OCI-LY1 (cell line): ENCODE data around the gene HLA-A.

Experiments
- H2AFZ ChIP-seq: fragments of 200-600 bp; sonication (generic), shearing (Covaris generic); 2 replicates; pipeline ENCODE4 v1.6.0; 2014; ENCODE audit warnings: antibody characterized with exemption, mild to moderate bottlenecking, low read length
- H3F3A ChIP-seq: fragments of 200-600 bp; sonication (generic), shearing (Covaris generic); 2 replicates; pipeline ENCODE4 v1.6.0; 2014; ENCODE audit warnings: mild to moderate bottlenecking, antibody characterized with exemption, low read length, moderate library complexity; ENCODE audit not compliant: insufficient read depth
- H3K27ac ChIP-seq: fragments of 200-600 bp; sonication (generic); 2 replicates; pipeline ENCODE4 v1.5.1; 2014; ENCODE audit warnings: low read length, mixed run types, mild to moderate bottlenecking, low read depth; ENCODE audit not compliant: poor library complexity, severe bottlenecking
- H3K27me3 ChIP-seq: fragments of 200-600 bp; sonication (generic); 2 replicates; pipeline ENCODE4 v1.6.0; 2014; ENCODE audit warnings: antibody characterized with exemption, mild to moderate bottlenecking, low read length, moderate library complexity; ENCODE audit not compliant: insufficient read depth
- H3K36me3 ChIP-seq: fragments of 200-600 bp; sonication (generic); 2 replicates; pipeline ENCODE4 v1.6.1; 2014; ENCODE audit warnings: mild to moderate bottlenecking, antibody characterized with exemption, low read length, moderate library complexity, mixed read lengths; ENCODE audit not compliant: insufficient read depth
- H3K4me1 ChIP-seq: fragments of 200-600 bp; sonication (generic); 2 replicates; pipeline ENCODE4 v1.5.1; 2014; ENCODE audit warnings: mild to moderate bottlenecking, low read length, moderate library complexity; ENCODE audit not compliant: insufficient read depth, severe bottlenecking
- H3K4me2 ChIP-seq: fragments of 200-600 bp; sonication (generic), shearing (Covaris generic); 2 replicates; pipeline ENCODE4 v1.6.1; 2014; ENCODE audit warnings: low read length
- H3K4me3 ChIP-seq: fragments of 200-600 bp; sonication (generic); 2 replicates; pipeline ENCODE4 v1.5.1; 2014; ENCODE audit warnings: low read length, low read depth, mild to moderate bottlenecking, mixed read lengths; ENCODE audit not compliant: poor library complexity, severe bottlenecking
- H3K79me2 ChIP-seq: fragments of 200-600 bp; shearing (Covaris generic); 2 replicates; pipeline ENCODE4 v1.6.1; 2016; ENCODE audit warnings: mixed run types, low read length, mixed read lengths; ENCODE audit not compliant: insufficient read depth
- H3K9ac ChIP-seq: fragments of 200-600 bp; sonication (generic), shearing (Covaris generic); 2 replicates; pipeline ENCODE4 v1.6.1; 2014; ENCODE audit warnings: mild to moderate bottlenecking, low read length, mixed read lengths
- H3K9me2 ChIP-seq: fragments of 200-600 bp; sonication (generic), shearing (Covaris generic); 2 replicates; pipeline ENCODE4 v1.6.1; 2014; ENCODE audit warnings: low read depth, mild to moderate bottlenecking, low read length, mixed read lengths
- H3K9me3 ChIP-seq: fragments of 200-600 bp; shearing (Covaris generic); 2 replicates; pipeline ENCODE4 v1.6.1; 2014; ENCODE audit warnings: low read length, mixed read lengths
- H4K20me1 ChIP-seq: fragments of 200-600 bp; sonication (generic), shearing (Covaris generic); 2 replicates; pipeline ENCODE4 v1.6.0; 2016; ENCODE audit warnings: mild to moderate bottlenecking, low read length; ENCODE audit not compliant: insufficient read depth
- CTCF ChIP-seq: fragments of 200-600 bp; sonication (generic), shearing (Covaris generic); IDR thresholded peaks from 2 replicates; pipeline ENCODE4 v1.5.1; 2017; ENCODE audit warnings: mild to moderate bottlenecking, antibody characterized with exemption, low read length, moderate library complexity, mixed read lengths
- EZH2 ChIP-seq: fragments of 200-600 bp; sonication (generic), shearing (Covaris generic); IDR thresholded peaks from 2 replicates; pipeline ENCODE4 v1.8.0; 2017; ENCODE audit warnings: borderline replicate concordance, mixed run types, mild to moderate bottlenecking, antibody characterized with exemption, low read length, moderate library complexity, mixed read lengths

The HLA-A gene

GRCh38 chr6:29942275-29943052 lies at the start of gene HLA-A:
Gene HLA-A (plus strand): TSS chr6:29942532. CDS start chr6:29942554, 22 bp downstream.
- H3K79me2 ChIP-seq: no peaks in the 10 kb centered on the region
- no peak within 1 kb of the TSS for H3K27ac ChIP-seq
- peak within 1 kb of the TSS; percentile 34; the same call in 1 of the 2 replicates for H2AFZ ChIP-seq
- H3K4me2 ChIP-seq: peak within 1 kb of the TSS; percentile 90
- peaks cover 21% of the 10 kb centered on the region for H3K4me1 ChIP-seq
- peaks cover 16% of the 10 kb centered on the region for H3K36me3 ChIP-seq
- H3K4me3 ChIP-seq: peak within 1 kb of the TSS; percentile 86
- peak; percentile 19; the same call in 1 of the 2 replicates for TF ChIP-seq CTCF
- no peak for TF ChIP-seq EZH2
- no peaks in the 10 kb centered on the region for H3K9me2 ChIP-seq
- H3K9me3 ChIP-seq: no peaks in the 10 kb centered on the region
- peak within 1 kb of the TSS; percentile 78 for H3K9ac ChIP-seq
- H3K27me3 ChIP-seq: no peaks in the 10 kb centered on the region
- H3F3A ChIP-seq: no peaks in the 10 kb centered on the region
- H4K20me1 ChIP-seq: no peaks in the 10 kb centered on the region

GRCh38 chr6:29892696-29893095 lies 49.6 kb upstream of the HLA-A start:
- no peak for TF ChIP-seq EZH2
- TF ChIP-seq CTCF: no peak
- peaks cover 9% of the 10 kb centered on the region for H3K4me1 ChIP-seq
- H3K9me3 ChIP-seq: no peaks in the 10 kb centered on the region; the same call in 1 of the 2 replicates
- no peaks in the 10 kb centered on the region for H3K9me2 ChIP-seq
- H3K4me3 ChIP-seq: no peak overlapping the region
- H3K9ac ChIP-seq: no peak overlapping the region
- H3F3A ChIP-seq: no peaks in the 10 kb centered on the region
- H3K4me2 ChIP-seq: no peak overlapping the region
- H3K27ac ChIP-seq: no peak overlapping the region
- no peaks in the 10 kb centered on the region for H4K20me1 ChIP-seq
- no peaks in the 10 kb centered on the region for H3K27me3 ChIP-seq
- no peak overlapping the region for H2AFZ ChIP-seq
- H3K36me3 ChIP-seq: no peaks in the 10 kb centered on the region
- no peaks in the 10 kb centered on the region for H3K79me2 ChIP-seq

- Histone ChIP-seq H3K27ac (no peak overlapping the region), H3K9me2 (no peaks in the 10 kb centered on the region), H4K20me1 (no peaks in the 10 kb centered on the region), H3K4me2 (no peak overlapping the region), H3K79me2 (no peaks in the 10 kb centered on the region), H3K9ac (no peak overlapping the region), H3K36me3 (no peaks in the 10 kb centered on the region), H3K4me1 (no peaks in the 10 kb centered on the region), H3K9me3 (no peaks in the 10 kb centered on the region; the same call in 1 of the 2 replicates), H2AFZ (no peak overlapping the region), H3K27me3 (no peaks in the 10 kb centered on the region; the same call in 1 of the 2 replicates), H3F3A (no peaks in the 10 kb centered on the region), H3K4me3 (no peak overlapping the region)
- no peak for TF ChIP-seq CTCF
- no peak for TF ChIP-seq EZH2
Measured at GRCh38 chr6:29899281-29899680, 43.1 kb upstream of the HLA-A start.
